H9 (cell line): Measurements from ENCODE around the gene METTL21A. TPM values are rescaled to one million over a fixed set of nuclear protein-coding genes. Genes with fewer than 3 reads are reported as not detected.

Experiments used
- DNase-seq: peaks from one replicate; pipeline ENCODE4 v3.0.0-alpha.2; 2017
- H2AFZ ChIP-seq: one replicate; pipeline ENCODE4 v1.6.1; 2013; ENCODE audit warnings: mild to moderate bottlenecking, low read length, control low read depth, moderate library complexity
- H2AK5ac ChIP-seq: 2 replicates; pipeline ENCODE4 v1.6.1; 2013; ENCODE audit warnings: low read length, control low read depth, mixed read lengths; ENCODE audit not compliant: insufficient read length
- H2BK120ac ChIP-seq: one replicate; pipeline ENCODE4 v1.6.1; 2013; ENCODE audit warnings: low read depth, mild to moderate bottlenecking, low read length, control low read depth, inconsistent platforms; ENCODE audit not compliant: poor library complexity, severe bottlenecking
- H2BK12ac ChIP-seq: 2 replicates; pipeline ENCODE4 v1.6.1; 2013; ENCODE audit warnings: low read length, control low read depth, mixed read lengths, low read depth; ENCODE audit not compliant: insufficient read length
- H2BK15ac ChIP-seq: 2 replicates; pipeline ENCODE4 v1.6.1; 2013; ENCODE audit warnings: low read depth, low read length, control low read depth
- H2BK20ac ChIP-seq: one replicate; pipeline ENCODE4 v1.6.1; 2013; ENCODE audit warnings: low read depth, mild to moderate bottlenecking, low read length, control low read depth, inconsistent platforms; ENCODE audit not compliant: poor library complexity, severe bottlenecking
- H2BK5ac ChIP-seq: 2 replicates; pipeline ENCODE4 v1.6.1; 2013; ENCODE audit warnings: low read length, control low read depth, mixed read lengths; ENCODE audit not compliant: insufficient read length
- H3K14ac ChIP-seq: 2 replicates; pipeline ENCODE4 v1.6.1; 2013; ENCODE audit warnings: low read length, control low read depth; ENCODE audit not compliant: insufficient read depth
- H3K18ac ChIP-seq: 2 replicates; pipeline ENCODE4 v1.6.1; 2013; ENCODE audit warnings: low read depth, mild to moderate bottlenecking, mixed read lengths, low read length, control low read depth; ENCODE audit not compliant: insufficient read length
- H3K23ac ChIP-seq: 2 replicates; pipeline ENCODE4 v1.6.1; 2013; ENCODE audit warnings: low read length, control low read depth, mixed read lengths, low read depth; ENCODE audit not compliant: insufficient read length
- H3K23me2 ChIP-seq: 2 replicates; pipeline ENCODE4 v1.6.1; 2013; ENCODE audit warnings: low read depth, mild to moderate bottlenecking, mixed read lengths, low read length, control low read depth; ENCODE audit not compliant: insufficient read length, poor library complexity, severe bottlenecking
- H3K27ac ChIP-seq: 2 replicates; pipeline ENCODE4 v1.5.1; 2013; ENCODE audit warnings: low read length, control low read depth, mixed read lengths, low read depth; ENCODE audit not compliant: insufficient read length
- H3K27me3 ChIP-seq: 2 replicates; pipeline ENCODE4 v1.6.1; 2013; ENCODE audit warnings: low read length, control low read depth, inconsistent platforms; ENCODE audit not compliant: insufficient read depth
- H3K4ac ChIP-seq: 2 replicates; pipeline ENCODE4 v1.6.1; 2013; ENCODE audit warnings: low read depth, mild to moderate bottlenecking, control low read depth, inconsistent platforms, low read length, moderate library complexity
- H3K4me1 ChIP-seq: 2 replicates; pipeline ENCODE4 v1.6.1; 2013; ENCODE audit warnings: low read length, control low read depth, inconsistent platforms; ENCODE audit not compliant: insufficient read depth
- H3K4me2 ChIP-seq: 2 replicates; pipeline ENCODE4 v1.6.1; 2013; ENCODE audit warnings: low read length, control low read depth, mixed read lengths; ENCODE audit not compliant: insufficient read length, insufficient read depth
- H3K56ac ChIP-seq: 2 replicates; pipeline ENCODE4 v1.6.1; 2013; ENCODE audit warnings: low read depth, mild to moderate bottlenecking, mixed read lengths, low read length, control low read depth; ENCODE audit not compliant: insufficient read length
- H3K79me1 ChIP-seq: 2 replicates; pipeline ENCODE4 v1.6.1; 2013; ENCODE audit warnings: low read depth, mild to moderate bottlenecking, moderate library complexity, low read length, control low read depth, inconsistent platforms; ENCODE audit not compliant: insufficient read depth, poor library complexity, severe bottlenecking
- H3K79me2 ChIP-seq: 2 replicates; pipeline ENCODE4 v1.6.1; 2013; ENCODE audit warnings: low read length, control low read depth, inconsistent platforms; ENCODE audit not compliant: insufficient read depth
- H3K9ac ChIP-seq: 2 replicates; pipeline ENCODE4 v1.6.1; 2013; ENCODE audit warnings: low read length, control low read depth, mixed read lengths; ENCODE audit not compliant: insufficient read length; ENCODE audit errors: extremely low read depth
- H3K9me3 ChIP-seq: one replicate; pipeline ENCODE4 v1.6.1; 2013; ENCODE audit warnings: low read depth, low read length, inconsistent platforms; ENCODE audit not compliant: control insufficient read depth
- H3T11ph ChIP-seq: one replicate; pipeline ENCODE4 v1.6.1; 2013; ENCODE audit warnings: mild to moderate bottlenecking, low read length, control low read depth, inconsistent platforms
- H4K20me1 ChIP-seq: one replicate; pipeline ENCODE4 v1.6.1; 2013; ENCODE audit not compliant: control insufficient read depth, insufficient read length, insufficient read depth
- H4K5ac ChIP-seq: 2 replicates; pipeline ENCODE4 v1.6.1; 2013; ENCODE audit warnings: low read depth, mild to moderate bottlenecking, mixed read lengths, low read length, control low read depth; ENCODE audit not compliant: insufficient read length
- H4K8ac ChIP-seq: replicated peaks from 2 replicates; pipeline ENCODE4 v1.6.1; 2013; ENCODE audit warnings: low read length, control low read depth, mixed read lengths, low read depth; ENCODE audit not compliant: insufficient read length
- H4K91ac ChIP-seq: 2 replicates; pipeline ENCODE4 v1.6.1; 2013; ENCODE audit warnings: low read depth, mild to moderate bottlenecking, moderate library complexity, mixed read lengths, low read length, control low read depth; ENCODE audit not compliant: insufficient read length
- H3K27ac Mint-ChIP-seq, 3 experiments: 2 replicates in 2 of 3; 3 replicates in 1 of 3; pipeline ENCODE4 v1.8.0; 2020 to 2021; ENCODE audit warnings: mixed read lengths in 3 of 3, mild to moderate bottlenecking in 1 of 3, moderate library complexity in 1 of 3
- H3K27me3 Mint-ChIP-seq: 2 replicates; pipeline ENCODE4 v1.8.0; 2021; ENCODE audit warnings: low read depth, mild to moderate bottlenecking, moderate library complexity, mixed read lengths
- H3K36me3 Mint-ChIP-seq, 3 experiments: 2 replicates in 2 of 3; 3 replicates in 1 of 3; pipeline ENCODE4 v1.8.0; 2020 to 2021; ENCODE audit warnings: low read depth in 3 of 3, mixed read lengths in 3 of 3; ENCODE audit not compliant: insufficient read depth in 1 of 3
- H3K4me1 Mint-ChIP-seq, 2 experiments: 2 replicates each; pipeline ENCODE4 v1.8.0; 2020; ENCODE audit warnings: mixed read lengths in 2 of 2
- H3K4me3 Mint-ChIP-seq, 2 experiments: 2 replicates in 1 of 2; 3 replicates in 1 of 2; pipeline ENCODE4 v1.8.0; 2020 to 2021; ENCODE audit warnings: mild to moderate bottlenecking in 2 of 2, mixed read lengths in 2 of 2, moderate library complexity in 1 of 2
- H3K9me3 Mint-ChIP-seq, 2 experiments: 2 replicates in 1 of 2; 3 replicates in 1 of 2; pipeline ENCODE4 v1.8.0; 2020; ENCODE audit warnings: mild to moderate bottlenecking in 2 of 2, mixed read lengths in 2 of 2, moderate library complexity in 1 of 2
- CTCF ChIP-seq: fragments of 200-600 bp; sonication (generic); conservative IDR thresholded peaks from 3 replicates; pipeline ENCODE4 v1.8.0; 2021; ENCODE audit warnings: antibody characterized with exemption, mild to moderate bottlenecking
- WGBS: extraction: QIAGEN DNeasy Blood & Tissue Kit; methylation state at CpG from one replicate; pipeline ENCODE4 v1.1.7; 2013; ENCODE audit warnings: missing lambda C conversion rate, low lambda C conversion rate, mixed read lengths; ENCODE audit not compliant: insufficient read length; ENCODE audit errors: extremely low coverage; 5-methylcytosine and 5-hydroxymethylcytosine counted together
- total RNA-seq: library from RNA; stranded (reverse); gene quantifications from 2 replicates; pipeline ENCODE4 v1.2.1, GENCODE V29; 2021

Gene METTL21A
- total RNA-seq, 1 experiment from 2014 or later, result 65.9 TPM

GRCh38 chr2:207662203-207662602 is 37.0 kb upstream of the METTL21A start:
- Histone ChIP-seq H3K9ac (no peak overlapping the region), H3K4ac (no peak overlapping the region), H3K18ac (no peak overlapping the region), H3K4me1 (no peaks in the 10 kb centered on the region), H3K23me2 (no peaks in the 10 kb centered on the region), H2BK15ac (no peak overlapping the region), H3K9me3 (no peaks in the 10 kb centered on the region), H2AK5ac (no peak overlapping the region), H2AFZ (no peak overlapping the region), H3K27ac (no peak overlapping the region), H3K14ac (no peak overlapping the region), H3K56ac (no peak overlapping the region), H3K79me1 (no peaks in the 10 kb centered on the region), H4K20me1 (no peaks in the 10 kb centered on the region), H2BK12ac (no peak overlapping the region), H3K23ac (no peak overlapping the region), H3T11ph (no peak overlapping the region), H2BK20ac (no peak overlapping the region), H2BK5ac (no peak overlapping the region), H3K79me2 (no peaks in the 10 kb centered on the region), H2BK120ac (no peak overlapping the region), H4K5ac (no peak overlapping the region), H3K4me2 (no peak overlapping the region), H4K91ac (no peak overlapping the region), H4K8ac (no peak overlapping the region), H3K27me3 (no peaks in the 10 kb centered on the region)
- Mint-ChIP-seq H3K4me3 (no peak overlapping the region), H3K27ac (no peak overlapping the region), H3K36me3 (no peaks in the 10 kb centered on the region; a peak in 1 of 7 replicates), H3K4me1 (peaks cover 8 to 10% of the 10 kb centered on the region in 2 experiments), H3K27me3 (no peaks in the 10 kb centered on the region), H3K9me3 (no peaks in the 10 kb centered on the region)
- WGBS, result no CpG with 5 or more reads among the region's 2 CpGs
- DNase-seq, result no peak
- TF ChIP-seq CTCF, result no peak
